CD4-positive, alpha-beta T cell treated with Interleukin-6 for 4 hours (primary cell): Measurements from ENCODE around the gene TEKTIP1.

Experiments used
- DNase-seq: peaks from one replicate; pipeline ENCODE4 v3.0.0-alpha.2; 2020; ENCODE audit warnings: mixed read lengths

The TEKTIP1 gene

GRCh38 chr19:3586707-3587346 is 47.9 kb downstream of the TEKTIP1 start:
- DNase-seq = no peak

- no peak for DNase-seq
These were observed 50.5 kb downstream of the TEKTIP1 start for GRCh38 chr19:3589439-3589838.

GRCh38 chr19:3589949-3590348 is 51.0 kb downstream of the TEKTIP1 start:
- DNase-seq = no peak

DNA sequence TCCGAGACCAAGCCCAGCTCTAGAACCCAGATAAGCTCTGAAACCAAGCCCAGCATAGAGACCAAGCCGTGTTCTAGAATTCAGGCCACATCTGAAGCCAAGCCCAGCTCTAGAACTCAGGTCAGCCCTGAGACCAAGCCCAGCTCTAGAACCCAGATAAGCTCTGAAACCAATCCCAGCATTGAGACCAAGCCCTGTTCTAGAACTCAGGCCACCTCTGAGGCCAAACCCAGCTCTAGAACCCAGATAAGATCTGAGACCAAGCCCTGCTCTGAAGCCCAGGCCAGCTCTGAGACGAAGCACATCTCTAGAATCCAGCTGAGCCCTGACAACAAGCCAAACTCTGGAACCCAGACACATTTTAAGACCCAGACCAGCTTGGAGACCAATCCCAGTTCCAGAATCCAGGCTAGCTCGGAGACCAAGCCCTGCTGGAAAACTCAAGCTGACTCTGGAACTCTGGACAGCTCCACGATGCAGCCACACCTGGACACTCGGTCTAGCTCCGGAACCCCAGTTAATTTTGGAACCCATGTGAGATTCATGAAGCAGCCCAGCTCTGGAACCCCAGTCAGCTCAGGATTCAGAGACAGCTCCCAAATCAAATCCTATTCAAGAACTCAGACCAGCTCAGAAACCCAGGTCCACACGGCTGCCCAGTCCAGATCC is 52.2 kb downstream of the TEKTIP1 start:
- no peak for DNase-seq

DNA sequence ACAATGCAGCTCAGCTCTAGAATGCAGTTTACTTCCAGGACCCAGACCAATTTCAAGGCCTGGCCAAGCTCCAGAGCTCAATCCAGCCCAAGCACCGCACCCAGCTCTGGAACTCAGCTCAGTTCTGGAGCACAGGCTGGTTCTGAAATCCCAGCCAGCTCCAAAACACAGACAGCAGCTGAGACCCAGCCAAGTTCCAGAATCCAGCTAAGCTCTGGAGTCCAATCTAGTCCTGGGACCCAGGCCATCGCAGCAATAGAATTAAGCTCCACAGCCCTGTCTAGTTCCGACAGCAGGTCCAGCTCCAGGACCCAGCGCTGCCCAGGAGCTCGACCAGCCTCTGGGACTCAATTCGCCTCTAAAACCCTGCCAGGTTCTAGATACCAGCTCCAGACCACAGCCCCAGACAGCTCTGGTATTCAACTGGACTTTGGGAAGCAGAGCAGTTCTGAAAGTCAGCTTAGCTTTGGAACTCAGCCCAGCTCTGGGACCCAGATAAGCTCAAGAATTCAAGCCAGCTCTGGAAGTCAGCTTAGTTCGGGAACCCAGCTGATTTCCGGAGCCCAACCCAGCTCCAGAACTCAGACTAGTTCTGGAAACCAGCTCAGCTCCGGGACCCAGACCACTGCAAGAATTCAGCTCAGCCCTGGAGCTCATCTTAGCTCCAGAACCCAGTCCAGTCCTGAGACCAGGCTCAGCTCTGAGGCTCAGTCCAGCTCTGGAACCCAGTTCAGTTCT is 53.1 kb downstream of the TEKTIP1 start:
- DNase-seq = no peak

DNA sequence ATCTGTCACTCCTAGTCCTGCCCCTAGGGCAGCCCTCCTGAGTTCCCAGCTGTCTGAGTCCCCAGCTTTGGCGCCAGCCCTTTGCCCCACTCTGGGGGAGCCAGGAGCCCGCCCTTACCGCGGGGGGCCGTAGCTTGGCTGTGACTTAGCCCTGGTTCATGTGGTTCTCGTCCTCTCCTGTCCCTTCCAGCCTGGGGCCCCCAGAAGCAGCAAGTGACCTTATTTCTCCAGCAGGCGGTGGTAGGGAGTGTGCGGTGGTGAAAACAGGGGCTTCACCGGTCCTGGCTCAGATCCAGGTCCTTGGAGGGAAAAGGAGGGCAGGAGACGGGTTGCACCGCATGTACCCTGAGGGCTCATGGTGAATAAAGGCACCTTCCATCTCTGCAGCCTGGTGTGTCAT is 54.2 kb downstream of the TEKTIP1 start:
- DNase-seq = no peak
